GM12864 (cell line): ENCODE results near the gene NCAM1.

Source experiments
- DNase-seq: peaks from one replicate; pipeline ENCODE4 v3.0.0-alpha.2; 2011; ENCODE audit warnings: low read depth
- H3K4me3 ChIP-seq: 2 replicates; pipeline ENCODE4 v1.5.1; 2011; ENCODE audit warnings: mild to moderate bottlenecking, low read depth, low read length, control low read depth
- CTCF ChIP-seq: IDR thresholded peaks from 2 replicates; pipeline ENCODE4 v1.5.1; 2011; ENCODE audit warnings: low read depth, mild to moderate bottlenecking, moderate library complexity, low read length, control low read depth, inconsistent platforms; ENCODE audit errors: missing control alignments

Gene NCAM1

GRCh38 chr11:113016905-113017304 lies 55.7 kb downstream of the NCAM1 start:
- TF ChIP-seq CTCF, result no peak
- no peak for DNase-seq
- H3K4me3 ChIP-seq, result no peak overlapping the region

- TF ChIP-seq CTCF, result no peak
- no peak overlapping the region for H3K4me3 ChIP-seq
- DNase-seq, result no peak
Measured at GRCh38 chr11:113018913-113019312, 57.7 kb downstream of the NCAM1 start.

GRCh38 chr11:113019711-113020110 lies 58.5 kb downstream of the NCAM1 start:
- no peak for DNase-seq
- H3K4me3 ChIP-seq, result no peak overlapping the region
- TF ChIP-seq CTCF, result no peak

GRCh38 chr11:113021111-113021510 lies 59.9 kb downstream of the NCAM1 start:
- no peak for DNase-seq
- H3K4me3 ChIP-seq, result no peak overlapping the region
- TF ChIP-seq CTCF, result no peak

GRCh38 chr11:113022262-113022661 lies 61.0 kb downstream of the NCAM1 start:
- H3K4me3 ChIP-seq, result no peak overlapping the region
- no peak for DNase-seq
- TF ChIP-seq CTCF, result no peak

- DNase-seq, result no peak
- H3K4me3 ChIP-seq, result no peak overlapping the region
- no peak for TF ChIP-seq CTCF
Measured at GRCh38 chr11:113023228-113023627, 62.0 kb downstream of the NCAM1 start.

GRCh38 chr11:113023986-113024385 lies 62.8 kb downstream of the NCAM1 start:
- no peak for DNase-seq
- no peak for TF ChIP-seq CTCF
- H3K4me3 ChIP-seq, result no peak overlapping the region
